Spleen (tissue), 11 donors: ENCODE measurements around the gene GHRHR. TPM values are rescaled to one million over a fixed set of nuclear protein-coding genes. Genes with fewer than 3 reads are reported as not detected.

Experiments used
- DNase-seq: peaks from one replicate; pipeline ENCODE4 v3.0.0-alpha.2; 2020
- H3K27ac ChIP-seq, 8 donors: fragments of 200-600 bp; sonication (generic) in 7 of 8; 1 replicate in 4 of 8; 2 replicates in 4 of 8; pipeline versions ENCODE4 v1.5.0 to v1.8.0; 2016 to 2021; ENCODE audit warnings: inconsistent platforms in 4 of 8, mild to moderate bottlenecking in 4 of 8, moderate library complexity in 1 of 8
- H3K27me3 ChIP-seq, 7 donors: fragments of 200-600 bp; sonication (generic) in 6 of 7; replicated peaks in 1 of 7; 1 replicate in 4 of 7; 2 replicates in 3 of 7; pipeline versions ENCODE4 v1.5.0 to v1.8.0; 2016 to 2021; ENCODE audit warnings: inconsistent platforms in 3 of 7, mild to moderate bottlenecking in 1 of 7
- H3K36me3 ChIP-seq, 6 donors: fragments of 200-600 bp; sonication (generic) in 5 of 6; 1 replicate in 4 of 6; 2 replicates in 2 of 6; pipeline versions ENCODE4 v1.5.0 to v1.8.0; 2016 to 2021; ENCODE audit warnings: inconsistent platforms in 2 of 6
- H3K4me1 ChIP-seq, 6 donors: fragments of 200-600 bp; sonication (generic) in 5 of 6; 1 replicate in 3 of 6; 2 replicates in 3 of 6; pipeline versions ENCODE4 v1.5.0 to v1.8.0; 2016 to 2021; ENCODE audit warnings: inconsistent platforms in 3 of 6
- H3K4me3 ChIP-seq, 8 donors: fragments of 200-600 bp; sonication (generic) in 7 of 8; 1 replicate in 4 of 8; 2 replicates in 4 of 8; pipeline versions ENCODE4 v1.5.0 to v1.8.0; 2016 to 2021; ENCODE audit warnings: inconsistent platforms in 4 of 8, mild to moderate bottlenecking in 4 of 8, moderate library complexity in 2 of 8
- H3K9me3 ChIP-seq, 8 donors: fragments of 200-600 bp; sonication (generic) in 7 of 8; 1 replicate in 4 of 8; 2 replicates in 4 of 8; pipeline versions ENCODE4 v1.5.0 to v1.8.0; 2016 to 2021; ENCODE audit warnings: inconsistent platforms in 4 of 8
- POLR2A ChIP-seq, 3 donors: fragments of 450-650 bp; IDR thresholded peaks; one replicate each; pipeline ENCODE4 v1.5.1; 2017; ENCODE audit warnings: antibody characterized with exemption in 3 of 3, mild to moderate bottlenecking in 1 of 3
- POLR2AphosphoS5 ChIP-seq, 3 donors: sonication (generic); formaldehyde crosslinking; IDR thresholded peaks; one replicate each; pipeline ENCODE4 v1.5.1; 2017; ENCODE audit warnings: antibody characterized with exemption in 3 of 3
- WGBS, 5 donors: extraction: QIAGEN DNeasy Blood & Tissue Kit in 3 of 5; methylation state at CpG; one replicate each; pipeline versions ENCODE4 v1.1.5 to v1.1.7; 2013 to 2018; 5-methylcytosine and 5-hydroxymethylcytosine counted together
- intact Hi-C: fragments of 100-400 bp; cut with DNase I; formaldehyde crosslinking; loops from one replicate; pipeline ENCODE4 v1.15.0; 2023; ENCODE audit warnings: low total_unique reads
- polyA plus RNA-seq, 3 donors: library from polyadenylated mRNA; stranded (reverse); fragments of 200-250 nt; gene quantifications; one replicate each; pipeline ENCODE4 v1.2.1, GENCODE V29; 2013
- total RNA-seq, 7 donors: library from RNA; depleted of rRNA in 3 of 7; stranded (reverse); fragments of >200 nt in 3 of 7; fragmentation: NEBNext Ultra II Directional in 4 of 7; extraction: Animal tissue kit (Norgen Biotek cat#: 25700) in 4 of 7; gene quantifications; one replicate each; pipeline versions ENCODE4 v1.1.0 to v1.2.1, GENCODE V29; 2016 to 2021
- TF ChIP-seq, protein P1 (sequence below), 11 experiments: fragments of 200-600 bp in 7 of 11; fragments of 450-650 bp in 4 of 11; sonication (generic) in 4 of 11; IDR thresholded peaks in 8 of 11; conservative IDR thresholded peaks in 3 of 11; 1 replicate in 7 of 11; 2 replicates in 4 of 11; pipeline versions ENCODE4 v1.4.0 to v1.8.0; 2016 to 2021; ENCODE audit warnings: antibody characterized with exemption in 11 of 11, inconsistent platforms in 4 of 11, mild to moderate bottlenecking in 1 of 11
- donor health status: healthy with polysubstance abuse.
- donor health status: DM: no; HTN: no; CAD: no; lungs with moderate emphysema.
- donor health status: DM: no; HTN: no; CAD: no.
- donor health status: Bipolar disorder and iron deficiency.
- donor health status: healthy.
- donor health status: DM: no; HTN: no; CAD: no.
- donor health status: DM: yes; HTN: yes; CAD: no.

Gene GHRHR
- total and polyA plus RNA-seq, 10 donors: not detected

DNA sequence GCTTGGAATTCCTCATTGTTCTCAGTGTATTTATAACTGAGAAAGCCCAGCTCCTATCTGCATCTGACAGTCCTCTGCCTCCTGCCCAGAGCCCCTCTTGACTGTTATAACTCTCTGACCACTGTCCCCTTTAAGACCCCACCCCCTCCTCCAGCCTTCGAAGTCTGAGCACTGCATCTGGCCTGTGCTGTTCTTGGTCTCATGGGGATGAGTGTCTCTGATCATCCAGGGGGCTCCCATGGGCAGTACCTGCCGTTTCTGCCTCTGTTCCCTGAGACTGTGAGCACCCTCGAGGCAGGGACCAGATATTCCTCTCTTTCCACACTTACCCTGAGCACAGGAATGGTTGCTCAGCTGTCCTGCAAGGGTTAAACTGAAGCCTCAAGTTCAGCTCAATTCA lies 7.7 kb downstream of the GHRHR start:
- no peak for DNase-seq
- H3K9me3 ChIP-seq: no peaks in the 10 kb centered on the region
- H3K27ac ChIP-seq: no peak overlapping the region
- H3K36me3 ChIP-seq: no peaks in the 10 kb centered on the region
- H3K4me3 ChIP-seq: no peak overlapping the region
- intact Hi-C loops: loop anchor here (10.0 kb wide), 1 partner anchor 167 kb away; no protein-coding TSS in a partner anchor
- WGBS, 5 donors: 36 to 65% (median 59%) methylated on average over 3 of the region's 3 CpGs
- TF ChIP-seq POLR2A (IDR thresholded peaks at IDR 0.05): no peak
- TF ChIP-seq, protein P1, sequence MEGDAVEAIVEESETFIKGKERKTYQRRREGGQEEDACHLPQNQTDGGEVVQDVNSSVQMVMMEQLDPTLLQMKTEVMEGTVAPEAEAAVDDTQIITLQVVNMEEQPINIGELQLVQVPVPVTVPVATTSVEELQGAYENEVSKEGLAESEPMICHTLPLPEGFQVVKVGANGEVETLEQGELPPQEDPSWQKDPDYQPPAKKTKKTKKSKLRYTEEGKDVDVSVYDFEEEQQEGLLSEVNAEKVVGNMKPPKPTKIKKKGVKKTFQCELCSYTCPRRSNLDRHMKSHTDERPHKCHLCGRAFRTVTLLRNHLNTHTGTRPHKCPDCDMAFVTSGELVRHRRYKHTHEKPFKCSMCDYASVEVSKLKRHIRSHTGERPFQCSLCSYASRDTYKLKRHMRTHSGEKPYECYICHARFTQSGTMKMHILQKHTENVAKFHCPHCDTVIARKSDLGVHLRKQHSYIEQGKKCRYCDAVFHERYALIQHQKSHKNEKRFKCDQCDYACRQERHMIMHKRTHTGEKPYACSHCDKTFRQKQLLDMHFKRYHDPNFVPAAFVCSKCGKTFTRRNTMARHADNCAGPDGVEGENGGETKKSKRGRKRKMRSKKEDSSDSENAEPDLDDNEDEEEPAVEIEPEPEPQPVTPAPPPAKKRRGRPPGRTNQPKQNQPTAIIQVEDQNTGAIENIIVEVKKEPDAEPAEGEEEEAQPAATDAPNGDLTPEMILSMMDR (IDR thresholded peaks at IDR 0.05 in 8 of 11, conservative IDR thresholded peaks at IDR 0.05 in 3 of 11): no peak
- no peak for TF ChIP-seq POLR2AphosphoS5 (IDR thresholded peaks at IDR 0.05)
- peaks cover 0 to 52% (median 0%) of the 10 kb centered on the region in 7 donors for H3K27me3 ChIP-seq
- H3K4me1 ChIP-seq: no peaks in the 10 kb centered on the region

DNA sequence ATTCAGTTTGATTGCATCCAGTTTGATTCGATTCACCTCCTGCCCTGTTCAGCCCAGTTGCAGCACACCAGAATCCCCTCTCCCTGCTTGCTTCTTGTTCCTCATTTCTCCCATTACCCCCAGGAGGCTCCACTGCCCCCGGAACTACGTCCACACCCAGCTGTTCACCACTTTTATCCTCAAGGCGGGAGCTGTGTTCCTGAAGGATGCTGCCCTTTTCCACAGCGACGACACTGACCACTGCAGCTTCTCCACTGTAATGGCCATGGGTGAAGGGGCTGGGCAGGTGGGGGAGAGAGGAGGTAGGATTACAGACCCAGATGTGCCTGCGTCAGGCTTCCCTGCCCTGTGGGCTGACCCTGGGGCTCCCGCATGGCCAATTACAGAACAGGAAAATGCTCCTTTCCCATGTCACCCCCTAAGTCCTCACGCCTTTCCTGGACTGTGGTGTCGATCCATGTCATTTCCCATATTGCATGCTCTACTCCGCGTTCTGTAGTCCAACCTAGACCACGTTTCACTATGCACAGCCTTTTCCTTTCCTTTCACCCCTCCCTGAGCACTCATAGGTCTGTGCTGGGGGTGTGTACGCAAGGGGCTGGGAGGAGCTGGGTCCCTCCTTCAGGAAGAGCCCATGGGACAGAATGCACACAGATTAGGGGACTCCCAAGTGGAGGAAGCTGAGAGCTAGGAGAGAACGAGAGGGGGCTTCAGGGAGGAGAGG lies 8.2 kb downstream of the GHRHR start:
- Histone ChIP-seq H3K9me3 (no peaks in the 10 kb centered on the region), H3K4me3 (no peak overlapping the region), H3K27ac (no peak overlapping the region), H3K4me1 (no peaks in the 10 kb centered on the region), H3K27me3 (peaks cover 0 to 53% (median 0%) of the 10 kb centered on the region in 7 donors), H3K36me3 (no peaks in the 10 kb centered on the region)
- intact Hi-C loops: loop anchor here (10.0 kb wide), 1 partner anchor 167 kb away; no protein-coding TSS in a partner anchor
- no peak for DNase-seq
- WGBS, 5 donors: 41 to 50% (median 44%) methylated on average over 15 of the region's 15 CpGs
- TF ChIP-seq, protein P1 (IDR thresholded peaks at IDR 0.05 in 8 of 11, conservative IDR thresholded peaks at IDR 0.05 in 3 of 11): no peak
- no peak for TF ChIP-seq POLR2A (IDR thresholded peaks at IDR 0.05)
- TF ChIP-seq POLR2AphosphoS5 (IDR thresholded peaks at IDR 0.05): no peak

DNA sequence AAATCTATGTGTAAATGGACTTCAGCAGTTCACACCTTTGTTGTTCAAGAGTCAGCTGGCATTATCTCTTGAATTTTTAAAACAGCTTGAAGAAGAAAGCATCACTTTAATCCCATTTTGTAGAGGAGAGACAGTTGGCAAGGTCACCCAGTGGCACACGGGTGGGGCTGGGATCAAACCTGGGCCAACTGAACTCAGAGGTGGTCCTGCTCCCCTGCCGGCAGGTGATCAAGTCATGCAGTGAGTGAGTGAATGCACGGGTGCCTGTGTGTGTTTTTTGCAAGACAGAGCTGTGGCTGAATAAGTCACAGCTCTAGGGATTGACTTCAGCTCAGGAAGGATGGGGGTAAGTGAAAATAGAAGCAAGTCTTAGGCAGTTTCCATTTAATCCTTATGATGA lies 9.5 kb downstream of the GHRHR start:
- TF ChIP-seq, protein P1 (IDR thresholded peaks at IDR 0.05 in 8 of 11, conservative IDR thresholded peaks at IDR 0.05 in 3 of 11): no peak
- TF ChIP-seq POLR2AphosphoS5 (IDR thresholded peaks at IDR 0.05) (no peak), POLR2A (IDR thresholded peaks at IDR 0.05) (no peak)
- Histone ChIP-seq H3K27ac (no peak overlapping the region), H3K9me3 (no peaks in the 10 kb centered on the region), H3K36me3 (no peaks in the 10 kb centered on the region), H3K4me1 (no peaks in the 10 kb centered on the region), H3K4me3 (no peak overlapping the region), H3K27me3 (peaks cover 0 to 66% (median 0%) of the 10 kb centered on the region in 7 donors)
- intact Hi-C loops: loop anchor here (10.0 kb wide), 1 partner anchor 168 kb away; no protein-coding TSS in a partner anchor
- WGBS, 5 donors: 72 to 83% (median 75%) methylated on average over 3 of the region's 3 CpGs
- DNase-seq: no peak

DNA sequence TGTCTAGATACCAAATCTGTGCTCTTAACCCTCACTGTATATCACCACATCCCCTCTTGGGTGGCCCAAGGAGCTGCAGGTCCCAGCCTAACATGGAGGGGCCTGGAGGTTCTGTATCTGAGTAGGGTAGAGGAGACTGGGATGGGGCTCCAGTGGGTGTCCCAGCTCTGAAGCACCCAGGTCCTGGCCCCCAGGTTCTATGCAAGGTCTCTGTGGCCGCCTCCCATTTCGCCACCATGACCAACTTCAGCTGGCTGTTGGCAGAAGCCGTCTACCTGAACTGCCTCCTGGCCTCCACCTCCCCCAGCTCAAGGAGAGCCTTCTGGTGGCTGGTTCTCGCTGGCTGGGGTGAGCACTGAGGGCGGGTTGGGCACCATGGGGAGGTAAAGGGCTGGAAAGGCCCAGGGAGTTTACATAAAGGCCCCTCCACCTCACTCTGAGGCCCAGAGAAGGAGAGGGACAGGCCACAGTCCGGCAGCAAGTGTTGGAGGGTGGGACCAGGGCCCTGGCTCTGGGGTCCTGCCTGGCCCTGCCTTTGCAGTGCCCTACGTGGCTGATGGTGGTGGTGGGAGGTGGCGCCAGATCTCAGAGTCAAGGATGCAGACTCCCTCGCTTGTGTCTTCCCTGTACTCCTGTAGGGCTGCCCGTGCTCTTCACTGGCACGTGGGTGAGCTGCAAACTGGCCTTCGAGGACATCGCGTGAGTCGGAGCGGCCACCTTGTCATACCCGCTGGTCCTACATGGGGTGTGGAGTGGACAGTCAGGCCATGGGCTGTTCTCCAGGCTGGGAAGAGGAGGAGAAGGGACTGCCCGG lies 10.2 kb downstream of the GHRHR start:
- no peak for DNase-seq
- intact Hi-C loops: loop anchor here (10.0 kb wide), 1 partner anchor 169 kb away; no protein-coding TSS in a partner anchor
- no peak overlapping the region for H3K27ac ChIP-seq
- H3K4me3 ChIP-seq: no peak overlapping the region
- H3K36me3 ChIP-seq: no peaks in the 10 kb centered on the region
- no peaks in the 10 kb centered on the region for H3K4me1 ChIP-seq
- peaks cover 0 to 73% (median 0%) of the 10 kb centered on the region in 7 donors for H3K27me3 ChIP-seq
- TF ChIP-seq, protein P1 (IDR thresholded peaks at IDR 0.05 in 8 of 11, conservative IDR thresholded peaks at IDR 0.05 in 3 of 11): no peak
- TF ChIP-seq POLR2AphosphoS5 (IDR thresholded peaks at IDR 0.05) (no peak), POLR2A (IDR thresholded peaks at IDR 0.05) (no peak)
- no peaks in the 10 kb centered on the region for H3K9me3 ChIP-seq
- WGBS, 5 donors: 90 to 95% (median 91%) methylated on average over 17 to 18 of the region's 18 CpGs
